ENCODE results near the gene CUX1. TPM values are rescaled to one million over a fixed set of nuclear protein-coding genes. Genes with fewer than 3 reads are reported as not detected.
"Not testable (repeated sequence)": the region's sequence is repeated elsewhere in the genome, so short reads cannot be mapped to it uniquely, and the experiment has no call there.

Gene CUX1
- polyA plus RNA-seq, 1 experiment: 29.7 TPM

DNA sequence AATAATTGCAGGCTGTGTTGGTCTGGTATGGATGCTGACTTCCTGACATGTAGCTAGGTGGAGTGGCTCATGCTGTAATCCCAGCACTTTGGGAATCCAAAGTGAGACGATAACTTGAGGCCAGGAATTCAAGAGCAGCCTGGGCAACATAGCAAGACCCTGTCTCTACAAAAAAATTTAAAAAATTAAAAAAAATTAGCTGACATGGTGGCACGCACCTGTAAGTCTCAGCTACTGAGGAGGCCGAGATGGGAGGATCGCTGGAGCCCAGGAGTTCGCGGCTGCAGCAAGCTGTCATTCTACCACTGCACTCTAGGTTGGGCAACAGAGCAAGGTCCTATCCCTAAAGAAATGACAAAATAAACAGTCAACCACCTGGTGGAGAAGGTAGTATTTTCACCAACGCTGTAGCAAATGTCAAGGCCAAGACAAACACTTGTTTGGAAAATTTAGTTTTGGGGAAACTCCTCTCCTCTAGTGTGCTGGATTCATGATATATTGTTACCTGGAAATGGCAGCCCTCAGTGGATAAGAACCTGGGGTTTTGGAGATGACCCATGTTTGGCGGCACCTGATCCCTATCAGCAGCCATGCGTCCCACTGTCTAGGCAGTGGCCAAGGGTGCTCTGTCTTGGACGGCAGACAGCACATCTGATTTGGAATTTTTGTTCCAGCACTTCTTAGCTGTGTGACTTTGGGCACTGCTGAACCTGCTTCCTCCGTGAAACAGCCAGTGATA, 29.5 kb downstream of the CUX1 start:
- POLR2A ChIA-PET: no interaction called here
- Histone ChIP-seq H3K4me3 (ENCODE audit: low read depth, low read length) (no peak overlapping the region), H3K27ac (ENCODE audit: low read depth, low read length) (no peak overlapping the region), H3K9me3 (ENCODE audit: control insufficient read depth, insufficient read depth, low read length) (peaks cover 41% of the 10 kb centered on the region), H3K27me3 (ENCODE audit: control insufficient read depth, insufficient read depth, low read length) (no peaks in the 10 kb centered on the region)
- TF ChIP-seq, protein P1, sequence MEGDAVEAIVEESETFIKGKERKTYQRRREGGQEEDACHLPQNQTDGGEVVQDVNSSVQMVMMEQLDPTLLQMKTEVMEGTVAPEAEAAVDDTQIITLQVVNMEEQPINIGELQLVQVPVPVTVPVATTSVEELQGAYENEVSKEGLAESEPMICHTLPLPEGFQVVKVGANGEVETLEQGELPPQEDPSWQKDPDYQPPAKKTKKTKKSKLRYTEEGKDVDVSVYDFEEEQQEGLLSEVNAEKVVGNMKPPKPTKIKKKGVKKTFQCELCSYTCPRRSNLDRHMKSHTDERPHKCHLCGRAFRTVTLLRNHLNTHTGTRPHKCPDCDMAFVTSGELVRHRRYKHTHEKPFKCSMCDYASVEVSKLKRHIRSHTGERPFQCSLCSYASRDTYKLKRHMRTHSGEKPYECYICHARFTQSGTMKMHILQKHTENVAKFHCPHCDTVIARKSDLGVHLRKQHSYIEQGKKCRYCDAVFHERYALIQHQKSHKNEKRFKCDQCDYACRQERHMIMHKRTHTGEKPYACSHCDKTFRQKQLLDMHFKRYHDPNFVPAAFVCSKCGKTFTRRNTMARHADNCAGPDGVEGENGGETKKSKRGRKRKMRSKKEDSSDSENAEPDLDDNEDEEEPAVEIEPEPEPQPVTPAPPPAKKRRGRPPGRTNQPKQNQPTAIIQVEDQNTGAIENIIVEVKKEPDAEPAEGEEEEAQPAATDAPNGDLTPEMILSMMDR (IDR thresholded peaks at IDR 0.05; ENCODE audit: low read depth, low read length): no peak
- no peak for DNase-seq (ENCODE audit: low read depth, low spot score)
- CTCF ChIA-PET: no interaction called here

DNA sequence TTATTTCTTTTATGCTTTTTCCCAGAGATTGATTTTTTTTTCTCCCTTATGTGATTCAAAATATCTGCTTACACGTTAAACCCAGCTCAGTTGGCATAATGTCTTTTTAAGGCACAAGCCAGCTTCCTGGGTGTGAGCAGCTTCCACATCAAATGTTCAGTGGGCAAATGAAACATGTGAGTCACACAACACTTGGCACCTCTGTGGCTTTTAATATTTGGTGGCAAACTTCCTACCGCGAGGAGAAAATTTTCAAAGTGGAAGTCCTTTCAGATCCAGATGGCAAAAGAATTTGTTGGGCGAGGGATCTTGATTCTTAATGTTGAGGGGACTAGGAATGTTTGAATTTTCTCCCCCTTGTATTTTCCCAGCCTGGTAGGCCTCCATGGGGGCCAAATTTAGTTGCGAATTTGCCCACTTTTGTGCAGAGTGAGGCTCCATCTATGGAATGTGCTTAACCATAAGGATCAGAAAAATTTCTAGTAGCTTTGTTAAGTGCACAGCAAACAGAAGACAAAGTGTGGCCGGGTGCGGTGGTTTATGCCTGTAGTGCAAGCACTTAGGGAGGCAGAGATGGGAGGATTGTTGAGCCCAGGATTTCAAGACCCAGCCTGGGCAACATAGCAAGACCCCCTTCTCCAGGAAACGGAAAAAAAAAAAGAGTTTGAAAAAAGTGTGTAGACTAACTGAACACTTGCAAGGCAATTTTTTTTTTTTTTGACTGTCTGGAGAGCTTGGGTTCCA, 31.0 kb downstream of the CUX1 start:
- TF ChIP-seq, protein P1 (IDR thresholded peaks at IDR 0.05; ENCODE audit: low read depth, low read length): no peak
- POLR2A ChIA-PET: no interaction called here
- no peak overlapping the region for H3K27ac ChIP-seq (ENCODE audit: low read depth, low read length)

GRCh38 chr7:101849314-101849713, 31.9 kb downstream of the CUX1 start:
- H3K9me3 ChIP-seq (ENCODE audit: control insufficient read depth, insufficient read depth, low read length): peaks cover 41% of the 10 kb centered on the region
- POLR2A ChIA-PET; H3K27ac ChIP-seq (ENCODE audit: low read depth, low read length); H3K4me3 ChIP-seq (ENCODE audit: low read depth, low read length); CTCF ChIA-PET; DNase-seq (ENCODE audit: low read depth, low spot score); H3K27me3 ChIP-seq (ENCODE audit: control insufficient read depth, insufficient read depth, low read length): not testable (repeated sequence)

More for the DNA sequence above, 31.0 kb downstream of the CUX1 start:
- Histone ChIP-seq H3K9me3 (ENCODE audit: control insufficient read depth, insufficient read depth, low read length) (peaks cover 41% of the 10 kb centered on the region), H3K4me3 (ENCODE audit: low read depth, low read length) (no peak overlapping the region), H3K27me3 (ENCODE audit: control insufficient read depth, insufficient read depth, low read length) (no peaks in the 10 kb centered on the region)
- DNase-seq (ENCODE audit: low read depth, low spot score): no peak
- CTCF ChIA-PET: no interaction called here

DNA sequence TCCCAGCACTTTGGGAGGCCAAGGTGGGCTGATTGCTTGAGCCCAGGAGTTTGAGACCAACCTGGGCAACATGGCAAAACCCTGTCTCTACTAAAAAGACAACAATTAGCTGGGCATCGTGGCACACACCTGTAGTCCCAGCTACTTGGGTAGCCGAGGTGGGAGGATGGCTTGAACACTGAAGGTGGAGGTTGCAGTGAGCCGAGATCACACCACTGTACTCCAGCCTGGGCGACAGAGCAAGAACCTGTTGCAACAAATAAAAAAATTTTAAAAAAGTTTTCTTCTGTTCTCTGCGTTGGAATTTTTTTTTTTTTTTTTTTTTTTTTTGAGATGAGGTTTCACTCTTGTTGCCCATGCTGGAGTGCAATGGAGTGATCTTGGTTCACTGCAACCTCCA, 34.9 kb downstream of the CUX1 start:
- POLR2A ChIA-PET; H3K27ac ChIP-seq (ENCODE audit: low read depth, low read length); H3K27me3 ChIP-seq (ENCODE audit: control insufficient read depth, insufficient read depth, low read length); H3K4me3 ChIP-seq (ENCODE audit: low read depth, low read length); DNase-seq (ENCODE audit: low read depth, low spot score); CTCF ChIA-PET: not testable (repeated sequence)
- H3K9me3 ChIP-seq (ENCODE audit: control insufficient read depth, insufficient read depth, low read length): peaks cover 13% of the 10 kb centered on the region

GRCh38 chr7:101853684-101854083, 36.3 kb downstream of the CUX1 start:
- no peak for DNase-seq (ENCODE audit: low read depth, low spot score)
- no peaks in the 10 kb centered on the region; the same call in 1 of the 2 replicates for H3K9me3 ChIP-seq (ENCODE audit: control insufficient read depth, insufficient read depth, low read length)
- ChIA-PET CTCF (no interaction called here), POLR2A (no interaction called here)
- no peak overlapping the region for H3K27ac ChIP-seq (ENCODE audit: low read depth, low read length)
- H3K27me3 ChIP-seq (ENCODE audit: control insufficient read depth, insufficient read depth, low read length): no peaks in the 10 kb centered on the region
- TF ChIP-seq, protein P1 (IDR thresholded peaks at IDR 0.05; ENCODE audit: low read depth, low read length): no peak
- H3K4me3 ChIP-seq (ENCODE audit: low read depth, low read length): no peak overlapping the region

Measured in AG04450 (cell line).